H1 (cell line): ENCODE results near the gene RAB10. TPM values are rescaled to one million over a fixed set of nuclear protein-coding genes. Genes with fewer than 3 reads are reported as not detected.

Experiments
- CTCF ChIA-PET: fragments of 300-600 bp; sonication (Branson Sonifier 250); formaldehyde crosslinking; loops from one replicate; lab custom pipeline; 2021; ENCODE audit not compliant: partially characterized antibody; lab: Charles Lee
- POLR2A ChIA-PET: fragments of 300-600 bp; sonication (Branson Sonifier 250); formaldehyde crosslinking; loops from one replicate; lab custom pipeline; 2021; ENCODE audit warnings: inconsistent platforms; ENCODE audit not compliant: partially characterized antibody; lab: Charles Lee
- DNase-seq, 2 experiments: peaks; one replicate each; pipeline versions ENCODE4 v3.0.0 to v3.0.0-alpha.2; 2010 to 2022; ENCODE audit warnings: low spot score in 2 of 2, low read depth in 1 of 2, mixed read lengths in 1 of 2
- FAIRE-seq: peaks from 2 replicates; lab custom pipeline; 2011; peaks lifted over from hg19 to GRCh38; lab: Jason Lieb, UNC
- H2AFZ ChIP-seq: 2 replicates; pipeline ENCODE4 v1.8.1; 2012; ENCODE audit warnings: low read length, inconsistent platforms
- H2AK5ac ChIP-seq: 2 replicates; pipeline ENCODE4 v1.6.1; 2013; ENCODE audit warnings: low read depth, low read length
- H2BK120ac ChIP-seq: replicated peaks from 2 replicates; pipeline ENCODE3; 2013; ENCODE audit warnings: low read depth, low read length, inconsistent platforms
- H2BK12ac ChIP-seq: 2 replicates; pipeline ENCODE4 v1.6.1; 2013; ENCODE audit warnings: low read depth, low read length
- H2BK15ac ChIP-seq: 2 replicates; pipeline ENCODE4 v1.6.1; 2013; ENCODE audit warnings: low read length
- H2BK20ac ChIP-seq: 2 replicates; pipeline ENCODE4 v1.6.1; 2013; ENCODE audit warnings: low read length
- H2BK5ac ChIP-seq: 2 replicates; pipeline ENCODE4 v1.6.1; 2013; ENCODE audit warnings: low read depth, low read length
- H3K14ac ChIP-seq: 2 replicates; pipeline ENCODE4 v1.6.1; 2013; ENCODE audit warnings: inconsistent platforms; ENCODE audit not compliant: insufficient read length
- H3K18ac ChIP-seq: 2 replicates; pipeline ENCODE4 v1.6.1; 2013; ENCODE audit warnings: low read length; ENCODE audit errors: extremely low read depth
- H3K23ac ChIP-seq: 2 replicates; pipeline ENCODE4 v1.6.1; 2013; ENCODE audit warnings: inconsistent platforms; ENCODE audit not compliant: insufficient read length
- H3K23me2 ChIP-seq: 2 replicates; pipeline ENCODE4 v1.6.1; 2013; ENCODE audit warnings: low read depth, low read length
- H3K27ac ChIP-seq: 2 replicates; pipeline ENCODE4 v1.6.1; 2011; ENCODE audit warnings: low read depth, low read length, inconsistent platforms
- H3K27me3 ChIP-seq, 4 experiments: replicated peaks in 1 of 4; 1 replicate in 1 of 4; 2 replicates in 3 of 4; pipeline versions ENCODE4 v1.6.1 to v1.8.1; 2011 to 2013; ENCODE audit warnings: low read length in 3 of 4, mild to moderate bottlenecking in 3 of 4, inconsistent platforms in 2 of 4, mixed read lengths in 2 of 4, moderate library complexity in 1 of 4; ENCODE audit not compliant: control insufficient read depth in 3 of 4, insufficient read depth in 3 of 4; ENCODE audit errors: extremely low read depth in 1 of 4
- H3K36me3 ChIP-seq, 4 experiments: 2 replicates each; pipeline versions ENCODE4 v1.6.1 to v1.8.1; 2011 to 2013; ENCODE audit warnings: mild to moderate bottlenecking in 4 of 4, low read length in 3 of 4, moderate library complexity in 2 of 4, control low read depth in 1 of 4, inconsistent platforms in 1 of 4; ENCODE audit not compliant: insufficient read depth in 4 of 4, control insufficient read depth in 2 of 4
- H3K4ac ChIP-seq: replicated peaks from 2 replicates; pipeline ENCODE3; 2013; ENCODE audit warnings: low read length, low read depth, mixed read lengths, inconsistent platforms; ENCODE audit not compliant: insufficient read length
- H3K4me1 ChIP-seq, 4 experiments: replicated peaks in 1 of 4; 1 replicate in 1 of 4; 2 replicates in 3 of 4; pipeline versions ENCODE4 v1.6.1 to v1.8.1; 2011 to 2013; ENCODE audit warnings: low read length in 3 of 4, inconsistent platforms in 2 of 4, mixed read lengths in 1 of 4; ENCODE audit not compliant: insufficient read depth in 4 of 4, control insufficient read depth in 3 of 4
- H3K4me2 ChIP-seq, 2 experiments: 2 replicates each; pipeline versions ENCODE4 v1.6.1 to v1.8.1; 2011 to 2013; ENCODE audit warnings: low read depth in 2 of 2, low read length in 2 of 2, control low read depth in 1 of 2, inconsistent platforms in 1 of 2, mild to moderate bottlenecking in 1 of 2; ENCODE audit not compliant: insufficient read depth in 1 of 2
- H3K4me3 ChIP-seq, 4 experiments: fragments of 200-600, 300-600 bp in 1 of 4; sonication (generic), shearing (Covaris generic), sonication (Bioruptor Twin) in 1 of 4; 2 replicates each; pipeline versions ENCODE4 v1.5.1 to v1.8.1; 2011 to 2016; ENCODE audit warnings: low read length in 4 of 4, low read depth in 3 of 4, control low read depth in 2 of 4, inconsistent platforms in 2 of 4, mild to moderate bottlenecking in 2 of 4, mixed read lengths in 1 of 4, moderate library complexity in 1 of 4; ENCODE audit not compliant: insufficient read depth in 2 of 4; ENCODE audit errors: extremely low read depth in 1 of 4
- H3K56ac ChIP-seq: replicated peaks from 2 replicates; pipeline ENCODE3; 2013; ENCODE audit warnings: low read depth, mild to moderate bottlenecking, mixed read lengths, low read length, inconsistent platforms; ENCODE audit not compliant: insufficient read length
- H3K79me1 ChIP-seq: 2 replicates; pipeline ENCODE4 v1.6.1; 2013; ENCODE audit warnings: low read depth, low read length, control low read depth
- H3K79me2 ChIP-seq, 2 experiments: 2 replicates each; pipeline versions ENCODE4 v1.6.1 to v1.8.1; 2012 to 2013; ENCODE audit warnings: low read length in 2 of 2, mild to moderate bottlenecking in 2 of 2, inconsistent platforms in 1 of 2; ENCODE audit not compliant: insufficient read depth in 2 of 2, control insufficient read depth in 1 of 2
- H3K9ac ChIP-seq, 4 experiments: replicated peaks in 1 of 4; 1 replicate in 1 of 4; 2 replicates in 3 of 4; pipeline versions ENCODE4 v1.6.1 to v1.8.1; 2011 to 2013; ENCODE audit warnings: low read depth in 3 of 4, low read length in 3 of 4, control low read depth in 2 of 4, mild to moderate bottlenecking in 2 of 4, moderate library complexity in 2 of 4, inconsistent platforms in 1 of 4; ENCODE audit errors: extremely low read depth in 1 of 4
- H3K9me3 ChIP-seq, 2 experiments: 2 replicates each; pipeline versions ENCODE4 v1.6.1 to v1.8.1; 2012 to 2013; ENCODE audit warnings: mild to moderate bottlenecking in 2 of 2, moderate library complexity in 2 of 2, control low read depth in 1 of 2, inconsistent platforms in 1 of 2, low read depth in 1 of 2, low read length in 1 of 2, mixed read lengths in 1 of 2; ENCODE audit not compliant: insufficient read depth in 2 of 2
- H4K20me1 ChIP-seq, 2 experiments: replicated peaks in 1 of 2; 2 replicates each; pipeline versions ENCODE3 to v1.8.1; 2011 to 2013; ENCODE audit warnings: inconsistent platforms in 2 of 2, low read length in 2 of 2, mild to moderate bottlenecking in 1 of 2; ENCODE audit not compliant: insufficient read depth in 2 of 2, control insufficient read depth in 1 of 2
- H4K5ac ChIP-seq: 2 replicates; pipeline ENCODE4 v1.6.1; 2013; ENCODE audit warnings: low read length, low read depth, mixed read lengths, inconsistent platforms; ENCODE audit not compliant: insufficient read length
- H4K8ac ChIP-seq: 2 replicates; pipeline ENCODE4 v1.8.0; 2013; ENCODE audit warnings: mild to moderate bottlenecking, moderate library complexity, low read length, inconsistent platforms; ENCODE audit not compliant: insufficient read depth; ENCODE audit errors: extremely low read depth
- H4K91ac ChIP-seq: replicated peaks from 2 replicates; pipeline ENCODE3; 2013; ENCODE audit warnings: low read length, mixed read lengths, inconsistent platforms; ENCODE audit not compliant: insufficient read length
- BACH1 ChIP-seq: IDR thresholded peaks from 2 replicates; pipeline ENCODE4 v1.6.1; 2012; ENCODE audit warnings: low read length, improper control_type of control experiment
- JUND ChIP-seq: IDR thresholded peaks from 2 replicates; pipeline ENCODE4 v1.6.1; 2011; ENCODE audit warnings: mild to moderate bottlenecking, improper control_type of control experiment, low read length
- MAFK ChIP-seq: IDR thresholded peaks from 2 replicates; pipeline ENCODE4 v1.6.1; 2012; ENCODE audit warnings: low read depth, mild to moderate bottlenecking, improper control_type of control experiment, low read length
- TAF7 ChIP-seq: optimal IDR thresholded peaks from 2 replicates; pipeline ENCODE3; 2011; ENCODE audit warnings: low read depth, mild to moderate bottlenecking, inconsistent platforms, low read length, moderate library complexity, borderline replicate concordance
- WGBS, 2 experiments: shearing (Covaris generic) in 1 of 2; methylation state at CpG; one replicate each; pipeline versions ENCODE4 v1.1.6 to v1.1.7; 2013 to 2015; ENCODE audit warnings: low lambda C conversion rate in 2 of 2, mixed read lengths in 2 of 2, inconsistent platforms in 1 of 2, low coverage in 1 of 2, missing lambda C conversion rate in 1 of 2; ENCODE audit not compliant: insufficient replicate concordance in 2 of 2, insufficient coverage in 1 of 2, insufficient read length in 1 of 2; ENCODE audit errors: extremely low coverage in 1 of 2, missing lambda C conversion rate in 1 of 2; 5-methylcytosine and 5-hydroxymethylcytosine counted together
- polyA plus RNA-seq, 7 experiments: library from polyadenylated mRNA; depleted of rRNA in 3 of 7; stranded (reverse) in 5 of 7; unstranded in 2 of 7; fragments of >200 nt in 5 of 7; fragments of 200-250 nt in 2 of 7; gene quantifications; 1 replicate in 5 of 7; 2 replicates in 1 of 7; 4 replicates in 1 of 7; pipeline versions ENCODE4 v1.2.1 to v1.2.3, GENCODE V29; 2011 to 2013; ENCODE audit warnings: missing spikeins in 2 of 7, mixed read lengths in 2 of 7
- total RNA-seq: library from RNA; stranded (reverse); fragmentation: NEBNext Ultra II Directional; extraction: Animal tissue kit (Norgen Biotek cat#: 25700); gene quantifications from 2 replicates; pipeline ENCODE4 v1.2.1, GENCODE V29; 2021
- TF ChIP-seq, protein P1 (sequence below): IDR thresholded peaks from 2 replicates; pipeline ENCODE4 v1.6.1; 2012; ENCODE audit warnings: inconsistent platforms

RAB10 gene
- total and polyA plus RNA-seq, 2 of the 8 experiments (the other 6 are each of a cell fraction or from before 2014, with no cell fraction given): 42.6 to 136 TPM

DNA sequence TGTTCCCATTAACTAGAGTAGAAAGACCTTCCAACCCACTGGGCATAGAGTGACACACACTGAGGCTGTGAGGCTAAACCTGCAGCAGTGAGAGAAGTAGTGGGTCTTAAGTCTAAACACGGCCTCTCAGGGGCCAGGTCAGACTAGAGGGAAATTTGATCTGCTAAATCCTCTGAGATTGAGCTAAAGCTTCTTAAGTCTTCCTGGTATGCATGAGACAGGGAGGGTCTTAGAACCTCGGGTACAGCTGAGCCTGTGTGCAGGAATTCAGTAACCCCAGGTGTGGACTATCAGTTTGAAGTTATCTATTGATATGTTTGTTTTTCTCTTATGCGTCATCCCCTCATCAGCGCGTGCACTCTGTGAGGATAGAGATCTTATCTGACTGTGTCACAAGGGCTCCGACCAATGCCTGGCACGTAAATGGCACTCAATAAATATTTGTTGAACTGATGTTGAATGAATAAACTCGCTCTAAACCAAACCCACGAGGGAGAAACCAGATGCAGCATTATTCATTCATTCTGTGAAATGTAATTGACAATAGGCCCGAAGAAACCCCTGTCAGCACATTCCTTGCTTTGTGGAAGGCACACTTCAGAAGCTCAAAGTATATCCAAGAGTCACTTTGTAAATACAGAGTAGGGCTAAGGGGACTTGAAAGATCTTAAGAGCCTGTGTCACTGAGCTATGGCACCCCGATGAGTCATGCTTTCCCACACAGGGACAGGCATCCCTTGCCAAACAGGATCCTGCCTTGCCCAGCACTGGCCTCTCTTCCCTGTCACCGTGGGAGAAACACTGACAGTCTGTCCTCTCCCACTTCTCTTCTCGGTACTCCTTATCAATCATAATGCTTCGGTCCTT, 21.7 kb upstream of the RAB10 start:
- TF ChIP-seq TAF7 (no peak), MAFK (peak; percentile 49; the same call in 1 of the 2 replicates), JUND (0 out of 2 replicates have a peak, but pooled peaks have one; percentile 31), BACH1 (peak; percentile 47; the same call in 1 of the 2 replicates)
- TF ChIP-seq, protein P1, sequence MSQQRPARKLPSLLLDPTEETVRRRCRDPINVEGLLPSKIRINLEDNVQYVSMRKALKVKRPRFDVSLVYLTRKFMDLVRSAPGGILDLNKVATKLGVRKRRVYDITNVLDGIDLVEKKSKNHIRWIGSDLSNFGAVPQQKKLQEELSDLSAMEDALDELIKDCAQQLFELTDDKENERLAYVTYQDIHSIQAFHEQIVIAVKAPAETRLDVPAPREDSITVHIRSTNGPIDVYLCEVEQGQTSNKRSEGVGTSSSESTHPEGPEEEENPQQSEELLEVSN: no peak
- Histone ChIP-seq H3K18ac (peak overlapping the region; percentile 71), H3K4me3 (no peak overlapping the region), H4K5ac (no peak overlapping the region), H3K4ac (no peak overlapping the region), H2BK20ac (no peak overlapping the region), H3K14ac (no peak overlapping the region), H3K4me1 (peaks cover 3 to 8% (median 4%) of the 10 kb centered on the region in 4 experiments; a peak in 4 of 7 replicates), H3K27ac (no peak overlapping the region; the same call in 1 of the 2 replicates), H3K23me2 (no peaks in the 10 kb centered on the region; the same call in 1 of the 2 replicates), H4K20me1 (no peaks in the 10 kb centered on the region), H2BK5ac (0 out of 2 replicates have a peak overlapping the region, but pooled peaks have one; percentile 32), H2AK5ac (no peak overlapping the region), H3K4me2 (peak overlapping the region in 1 of 2 experiments; percentile 10; a peak in 2 of 4 replicates), H2BK120ac (no peak overlapping the region), H3K9ac (no peak overlapping the region; a peak in 1 of 7 replicates), H2BK12ac (peak overlapping the region; percentile 62; the same call in 1 of the 2 replicates), H3K27me3 (no peaks in the 10 kb centered on the region), H3K56ac (no peak overlapping the region), H4K91ac (no peak overlapping the region), H2AFZ (peak overlapping the region; percentile 91), H3K9me3 (no peaks in the 10 kb centered on the region), H2BK15ac (no peak overlapping the region), H3K36me3 (no peaks in the 10 kb centered on the region), H3K23ac (no peak overlapping the region), H3K79me1 (no peaks in the 10 kb centered on the region), H3K79me2 (no peaks in the 10 kb centered on the region), H4K8ac (no peak overlapping the region)
- ChIA-PET POLR2A (interaction anchor here (1.0 to 3.7 kb wide), 4 partner anchors 20 to 194 kb away, joined by 3 to 16 read pairs (median 3); partner anchors contain the start of gene RAB10), CTCF (interaction anchor here (0.7 to 1.4 kb wide), 5 partner anchors 8 to 159 kb away, joined by 3 to 8 read pairs (median 3); no protein-coding TSS in a partner anchor)
- DNase-seq: no peak
- WGBS, 2 experiments: 75% methylated on average over 14 of the region's 14 CpGs; no CpG with 5 or more reads in 1 of the 2 experiments
- FAIRE-seq: no peak
